Measurements from ENCODE around the gene ABCA4.

ABCA4 gene

DNA sequence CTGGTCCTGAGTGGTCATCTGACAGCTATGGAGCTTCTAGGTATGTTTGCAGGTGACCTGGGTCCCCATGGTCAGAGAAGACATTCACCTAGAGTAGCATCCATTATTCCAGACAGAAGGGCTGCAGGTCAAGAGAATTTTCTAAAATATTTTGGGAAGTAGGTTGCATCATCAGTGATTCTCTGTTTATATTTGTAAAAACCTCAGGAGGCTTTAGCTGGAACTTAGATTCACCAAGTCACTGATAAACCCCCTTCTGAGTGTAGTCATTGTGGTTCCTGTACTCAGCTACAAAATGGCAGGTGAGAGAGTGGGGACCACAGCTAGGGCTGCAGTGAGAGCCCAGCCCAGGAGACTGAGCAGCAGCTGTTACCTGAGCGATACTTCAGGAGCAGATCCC, 78.6 kb downstream of the ABCA4 start:
- Histone ChIP-seq H3K36me3 (ENCODE audit: low read depth) (no peaks in the 10 kb centered on the region), H3K27ac (ENCODE audit: poor library complexity, severe bottlenecking) (no peak overlapping the region), H3K9me3 (ENCODE audit: severe bottlenecking) (no peaks in the 10 kb centered on the region), H3K27me3 (ENCODE audit: insufficient read depth, poor library complexity, severe bottlenecking) (no peaks in the 10 kb centered on the region), H3K4me1 (ENCODE audit: insufficient read depth, poor library complexity, severe bottlenecking) (peaks cover 20% of the 10 kb centered on the region), H3K4me3 (ENCODE audit: severe bottlenecking) (no peak overlapping the region)
- TF ChIP-seq, protein P1, sequence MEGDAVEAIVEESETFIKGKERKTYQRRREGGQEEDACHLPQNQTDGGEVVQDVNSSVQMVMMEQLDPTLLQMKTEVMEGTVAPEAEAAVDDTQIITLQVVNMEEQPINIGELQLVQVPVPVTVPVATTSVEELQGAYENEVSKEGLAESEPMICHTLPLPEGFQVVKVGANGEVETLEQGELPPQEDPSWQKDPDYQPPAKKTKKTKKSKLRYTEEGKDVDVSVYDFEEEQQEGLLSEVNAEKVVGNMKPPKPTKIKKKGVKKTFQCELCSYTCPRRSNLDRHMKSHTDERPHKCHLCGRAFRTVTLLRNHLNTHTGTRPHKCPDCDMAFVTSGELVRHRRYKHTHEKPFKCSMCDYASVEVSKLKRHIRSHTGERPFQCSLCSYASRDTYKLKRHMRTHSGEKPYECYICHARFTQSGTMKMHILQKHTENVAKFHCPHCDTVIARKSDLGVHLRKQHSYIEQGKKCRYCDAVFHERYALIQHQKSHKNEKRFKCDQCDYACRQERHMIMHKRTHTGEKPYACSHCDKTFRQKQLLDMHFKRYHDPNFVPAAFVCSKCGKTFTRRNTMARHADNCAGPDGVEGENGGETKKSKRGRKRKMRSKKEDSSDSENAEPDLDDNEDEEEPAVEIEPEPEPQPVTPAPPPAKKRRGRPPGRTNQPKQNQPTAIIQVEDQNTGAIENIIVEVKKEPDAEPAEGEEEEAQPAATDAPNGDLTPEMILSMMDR (IDR thresholded peaks at IDR 0.05; ENCODE audit: poor library complexity, severe bottlenecking): no peak
- DNase-seq (ENCODE audit: low spot score) (no peak), ATAC-seq (ENCODE audit: low read depth) (no peak)

DNA sequence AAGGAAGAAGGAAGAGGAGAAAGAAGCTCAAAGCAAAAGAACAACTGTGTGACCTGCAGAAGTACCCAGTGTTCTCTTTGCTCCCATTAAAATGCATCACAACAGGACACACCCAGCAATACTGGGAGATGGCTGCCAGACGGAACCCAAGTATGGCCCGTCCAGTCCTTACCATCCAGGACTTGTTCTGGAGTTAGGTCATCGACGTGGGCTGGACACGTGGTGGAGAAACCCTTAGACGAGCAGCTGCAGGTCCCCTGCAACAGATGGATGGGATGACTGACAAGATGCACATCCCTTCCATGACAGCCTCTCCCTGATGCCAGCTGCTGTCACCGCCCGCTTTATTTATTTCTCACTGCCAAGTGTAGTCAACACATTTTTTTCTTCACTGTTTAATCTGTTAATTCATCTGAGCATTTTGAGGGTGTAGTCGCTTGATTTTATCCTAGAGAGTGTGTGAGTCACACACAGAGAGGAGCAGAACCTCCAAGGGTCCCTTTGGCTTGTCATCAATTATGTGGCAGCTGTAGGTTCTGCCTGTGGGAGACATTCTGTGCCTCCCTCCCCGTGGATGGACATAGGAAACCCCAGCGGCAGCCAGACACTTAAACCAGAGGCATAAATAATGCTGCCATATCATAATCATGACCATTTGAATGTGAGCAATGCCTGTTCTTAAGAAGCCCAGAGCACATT, 80.9 kb downstream of the ABCA4 start:
- ATAC-seq (ENCODE audit: low read depth): no peak
- no peak for DNase-seq (ENCODE audit: low spot score)

DNA sequence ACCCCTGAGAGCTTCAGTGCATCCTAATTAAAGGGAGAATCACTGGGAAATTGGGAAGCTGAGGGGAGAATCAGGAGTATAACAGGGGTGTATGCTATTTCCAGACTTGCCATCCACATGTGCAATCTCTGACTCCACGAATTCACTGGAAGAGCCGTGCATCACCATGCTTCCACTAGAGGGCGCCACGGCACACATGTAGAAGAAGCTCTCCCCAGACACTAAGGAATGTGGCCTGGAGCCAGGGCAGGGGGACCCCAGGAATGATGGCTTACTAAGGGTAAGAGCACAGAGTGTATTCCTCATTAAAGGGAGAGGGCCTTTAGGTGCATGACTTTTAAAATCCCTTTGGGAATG, 81.5 kb downstream of the ABCA4 start:
- H3K27me3 ChIP-seq (ENCODE audit: insufficient read depth, poor library complexity, severe bottlenecking): no peaks in the 10 kb centered on the region
- ATAC-seq (ENCODE audit: low read depth) (peak; percentile 48; the same call in 1 of the 3 replicates), DNase-seq (ENCODE audit: low spot score) (no peak)
- H3K4me3 ChIP-seq (ENCODE audit: severe bottlenecking): no peak overlapping the region
- no peak overlapping the region for H3K27ac ChIP-seq (ENCODE audit: poor library complexity, severe bottlenecking)
- no peaks in the 10 kb centered on the region for H3K36me3 ChIP-seq (ENCODE audit: low read depth)
- TF ChIP-seq, protein P1 (IDR thresholded peaks at IDR 0.05; ENCODE audit: poor library complexity, severe bottlenecking): peak; percentile 93
- H3K9me3 ChIP-seq (ENCODE audit: severe bottlenecking): no peaks in the 10 kb centered on the region
- peaks cover 12% of the 10 kb centered on the region for H3K4me1 ChIP-seq (ENCODE audit: insufficient read depth, poor library complexity, severe bottlenecking)

More for the DNA sequence above, 80.9 kb downstream of the ABCA4 start:
- H3K27ac ChIP-seq (ENCODE audit: poor library complexity, severe bottlenecking): no peak overlapping the region
- no peaks in the 10 kb centered on the region for H3K27me3 ChIP-seq (ENCODE audit: insufficient read depth, poor library complexity, severe bottlenecking)
- no peaks in the 10 kb centered on the region for H3K9me3 ChIP-seq (ENCODE audit: severe bottlenecking)
- no peak overlapping the region for H3K4me3 ChIP-seq (ENCODE audit: severe bottlenecking)
- no peaks in the 10 kb centered on the region for H3K36me3 ChIP-seq (ENCODE audit: low read depth)
- peaks cover 13% of the 10 kb centered on the region for H3K4me1 ChIP-seq (ENCODE audit: insufficient read depth, poor library complexity, severe bottlenecking)
- TF ChIP-seq, protein P1 (IDR thresholded peaks at IDR 0.05; ENCODE audit: poor library complexity, severe bottlenecking): peak; percentile 73

DNA sequence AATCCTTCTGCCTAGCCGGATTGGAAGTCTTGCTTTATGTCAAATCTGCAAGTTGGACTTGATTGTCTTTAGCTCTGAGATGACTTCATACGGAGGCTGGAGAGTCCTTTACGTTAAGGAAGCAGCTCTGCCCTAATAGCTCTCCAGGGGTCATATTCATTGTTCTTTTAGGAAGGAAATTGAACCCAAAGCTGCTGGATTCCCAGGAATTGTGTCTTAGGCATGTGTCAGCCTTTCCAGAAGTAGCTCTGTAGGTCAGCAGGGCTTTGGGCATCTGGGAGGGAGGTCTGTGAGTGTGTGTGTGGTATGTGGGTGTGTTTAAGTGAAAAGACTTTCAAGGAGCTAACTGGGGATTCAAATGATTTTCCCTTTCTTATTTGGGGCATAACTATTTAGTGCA, 82.4 kb downstream of the ABCA4 start:
- Histone ChIP-seq H3K27me3 (ENCODE audit: insufficient read depth, poor library complexity, severe bottlenecking) (no peaks in the 10 kb centered on the region), H3K9me3 (ENCODE audit: severe bottlenecking) (no peaks in the 10 kb centered on the region), H3K36me3 (ENCODE audit: low read depth) (no peaks in the 10 kb centered on the region), H3K4me1 (ENCODE audit: insufficient read depth, poor library complexity, severe bottlenecking) (peaks cover 12% of the 10 kb centered on the region), H3K4me3 (ENCODE audit: severe bottlenecking) (no peak overlapping the region), H3K27ac (ENCODE audit: poor library complexity, severe bottlenecking) (no peak overlapping the region)
- TF ChIP-seq, protein P1 (IDR thresholded peaks at IDR 0.05; ENCODE audit: poor library complexity, severe bottlenecking): no peak
- no peak for DNase-seq (ENCODE audit: low spot score)
- no peak for ATAC-seq (ENCODE audit: low read depth)
